ENCODE results near the gene MGMT. TPM values are rescaled to one million over a fixed set of nuclear protein-coding genes. Genes with fewer than 3 reads are reported as not detected.

Gene MGMT
- total and polyA plus RNA-seq, 9 of the 15 experiments (the other 6 are each of a cell fraction or from before 2014, with no cell fraction given) = 0.03 to 0.29 (median 0.11) TPM; not detected in 4

GRCh38 chr10:129756912-129757901 is 290.2 kb downstream of the MGMT start:
- Histone ChIP-seq H3K4me1 (replicated peaks in 1 of 2; ENCODE audit: control insufficient read depth in 2 of 2, insufficient read depth in 2 of 2, low read length in 2 of 2) (no peaks in the 10 kb centered on the region), H3K4me2 (ENCODE audit: insufficient read depth, low read length) (no peak overlapping the region), H3K36me3 (ENCODE audit: control insufficient read depth, insufficient read depth, low read length) (no peaks in the 10 kb centered on the region), H3K4me3 (no peak overlapping the region), H3K9me3 (replicated peaks; ENCODE audit: control insufficient read depth, insufficient read depth, low read depth, low read length) (no peaks in the 10 kb centered on the region), H3K79me2 (ENCODE audit: control insufficient read depth, insufficient read depth, low read length) (no peaks in the 10 kb centered on the region), H3K27ac (ENCODE audit: extremely low read depth, low read depth, low read length) (no peak overlapping the region), H3K27me3 (ENCODE audit: control insufficient read depth in 2 of 2, insufficient read depth in 2 of 2, low read length in 2 of 2) (peaks cover 0 to 30% of the 10 kb centered on the region in 2 experiments; a peak in 2 of 5 replicates), H3K9me1 (ENCODE audit: control insufficient read depth, insufficient read depth, low read length) (no peaks in the 10 kb centered on the region), H4K20me1 (replicated peaks; ENCODE audit: control insufficient read depth, insufficient read depth, low read length) (0 out of 2 replicates have a peak, but pooled peaks cover 3% of the 10 kb centered on the region), H3K9ac (ENCODE audit: insufficient read depth in 1 of 2, low read depth in 2 of 2, low read length in 2 of 2) (no peak overlapping the region), H2AFZ (ENCODE audit: low read depth, low read length) (no peak overlapping the region)
- FAIRE-seq (no peak), DNase-seq (ENCODE audit: extremely low read depth in 1 of 4, low spot score in 3 of 4) (no peak), ATAC-seq (no peak)
- in situ Hi-C loops (cut with MboI) = no loop called here
- intact Hi-C loops (cut with micrococcal nuclease) = no loop called here
- WGBS (ENCODE audit: insufficient coverage, low coverage, missing lambda C conversion rate) = 1% methylated on average over 21 of the region's 21 CpGs
- no TSS peak for BruUV-seq (replicated peaks)
- CTCF ChIA-PET (ENCODE audit: low intra/inter-chr PET ratio) = no interaction called here
- POLR2A ChIA-PET = no interaction called here
- TF ChIP-seq ZFP1 (CRISPR knock-in tag; IDR thresholded peaks at IDR 0.05) = no peak

DNA sequence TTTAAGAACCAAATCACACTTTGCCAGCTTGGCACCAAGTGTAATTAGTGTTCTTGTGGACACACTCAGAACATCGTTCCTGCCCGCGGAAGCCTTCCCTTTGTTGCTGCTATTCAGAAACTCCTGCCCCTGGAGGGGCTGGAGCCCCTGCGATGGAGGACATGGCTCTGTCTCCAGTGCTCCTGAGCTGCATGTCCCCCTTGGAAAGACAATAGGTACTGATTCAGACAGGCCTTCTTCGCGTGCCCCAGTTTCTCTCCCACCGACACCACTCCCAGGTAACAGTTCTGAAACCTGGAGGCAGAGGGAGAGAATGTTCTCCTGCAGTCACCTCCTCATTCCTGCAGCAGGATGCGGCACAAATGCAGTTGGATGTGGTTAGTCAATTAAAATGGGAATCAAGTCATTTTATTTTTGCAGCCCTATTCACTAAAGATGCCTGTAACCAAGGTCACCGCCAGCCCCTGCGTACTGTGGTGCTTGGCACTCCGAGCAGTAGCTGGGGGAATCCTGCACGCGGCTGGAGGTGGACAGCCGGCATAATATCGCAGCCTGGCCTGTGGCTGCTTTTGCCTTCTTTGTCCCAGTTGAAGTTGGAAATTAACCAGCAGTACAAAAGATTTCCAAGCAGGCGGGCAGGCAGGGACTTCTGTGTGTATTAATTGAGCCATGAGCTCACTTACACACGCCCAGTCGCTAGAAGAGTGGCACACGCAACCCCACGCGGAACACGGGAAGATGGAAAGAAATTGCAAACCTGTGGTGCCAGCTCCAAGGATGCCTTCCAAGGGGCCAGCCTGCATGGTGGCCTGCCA is 291.4 kb downstream of the MGMT start:
- H2AFZ ChIP-seq (ENCODE audit: low read depth, low read length) = no peak overlapping the region
- ChIA-PET POLR2A (no interaction called here), CTCF (ENCODE audit: low intra/inter-chr PET ratio) (no interaction called here)
- no peak overlapping the region for H3K4me3 ChIP-seq
- 0 out of 2 replicates have a peak, but pooled peaks cover 3% of the 10 kb centered on the region for H4K20me1 ChIP-seq (replicated peaks; ENCODE audit: control insufficient read depth, insufficient read depth, low read length)
- intact Hi-C loops (cut with micrococcal nuclease) (no loop called here), in situ Hi-C loops (cut with MboI) (no loop called here)
- H3K27ac ChIP-seq (ENCODE audit: extremely low read depth, low read depth, low read length) = no peak overlapping the region
- DNase-seq (ENCODE audit: extremely low read depth in 1 of 4, low spot score in 3 of 4) (no peak), FAIRE-seq (no peak), ATAC-seq (no peak)
- TF ChIP-seq BCOR (IDR thresholded peaks at IDR 0.05) (no peak), ZFP1 (CRISPR knock-in tag; IDR thresholded peaks at IDR 0.05) (no peak), GABPB1 (CRISPR knock-in tag; IDR thresholded peaks at IDR 0.05) (no peak), ZBTB26 (CRISPR knock-in tag; IDR thresholded peaks at IDR 0.05) (no peak)
- peaks cover 0 to 32% of the 10 kb centered on the region in 2 experiments; a peak in 2 of 5 replicates for H3K27me3 ChIP-seq (ENCODE audit: control insufficient read depth in 2 of 2, insufficient read depth in 2 of 2, low read length in 2 of 2)
- no peaks in the 10 kb centered on the region for H3K36me3 ChIP-seq (ENCODE audit: control insufficient read depth, insufficient read depth, low read length)
- no peaks in the 10 kb centered on the region for H3K9me3 ChIP-seq (replicated peaks; ENCODE audit: control insufficient read depth, insufficient read depth, low read depth, low read length)
- no peaks in the 10 kb centered on the region for H3K79me2 ChIP-seq (ENCODE audit: control insufficient read depth, insufficient read depth, low read length)
- 3% methylated on average over 20 of the region's 22 CpGs for WGBS (ENCODE audit: insufficient coverage, low coverage, missing lambda C conversion rate)
- no TSS peak for BruUV-seq (replicated peaks)
- H3K4me2 ChIP-seq (ENCODE audit: insufficient read depth, low read length) = no peak overlapping the region
- no peaks in the 10 kb centered on the region for H3K9me1 ChIP-seq (ENCODE audit: control insufficient read depth, insufficient read depth, low read length)
- H3K9ac ChIP-seq (ENCODE audit: insufficient read depth in 1 of 2, low read depth in 2 of 2, low read length in 2 of 2) = no peak overlapping the region
- H3K4me1 ChIP-seq (replicated peaks in 1 of 2; ENCODE audit: control insufficient read depth in 2 of 2, insufficient read depth in 2 of 2, low read length in 2 of 2) = no peaks in the 10 kb centered on the region

All from K562 (cell line).